Esophagus muscularis mucosa (tissue), 3 donors: ENCODE results near the gene IFT43.

Experiments used
- POLR2AphosphoS5 ChIP-seq, 2 donors: sonication (generic); formaldehyde crosslinking; IDR thresholded peaks; one replicate each; pipeline ENCODE4 v1.6.1; 2017; ENCODE audit warnings: antibody characterized with exemption in 2 of 2
- TF ChIP-seq, protein P1 (sequence below), 3 experiments: fragments of 200-600 bp in 2 of 3; fragments of 450-650 bp in 1 of 3; sonication (generic) in 2 of 3; IDR thresholded peaks; one replicate each; pipeline ENCODE4 v1.5.1; 2017 to 2019; ENCODE audit warnings: antibody characterized with exemption in 3 of 3, mild to moderate bottlenecking in 2 of 3, moderate library complexity in 1 of 3

DNA sequence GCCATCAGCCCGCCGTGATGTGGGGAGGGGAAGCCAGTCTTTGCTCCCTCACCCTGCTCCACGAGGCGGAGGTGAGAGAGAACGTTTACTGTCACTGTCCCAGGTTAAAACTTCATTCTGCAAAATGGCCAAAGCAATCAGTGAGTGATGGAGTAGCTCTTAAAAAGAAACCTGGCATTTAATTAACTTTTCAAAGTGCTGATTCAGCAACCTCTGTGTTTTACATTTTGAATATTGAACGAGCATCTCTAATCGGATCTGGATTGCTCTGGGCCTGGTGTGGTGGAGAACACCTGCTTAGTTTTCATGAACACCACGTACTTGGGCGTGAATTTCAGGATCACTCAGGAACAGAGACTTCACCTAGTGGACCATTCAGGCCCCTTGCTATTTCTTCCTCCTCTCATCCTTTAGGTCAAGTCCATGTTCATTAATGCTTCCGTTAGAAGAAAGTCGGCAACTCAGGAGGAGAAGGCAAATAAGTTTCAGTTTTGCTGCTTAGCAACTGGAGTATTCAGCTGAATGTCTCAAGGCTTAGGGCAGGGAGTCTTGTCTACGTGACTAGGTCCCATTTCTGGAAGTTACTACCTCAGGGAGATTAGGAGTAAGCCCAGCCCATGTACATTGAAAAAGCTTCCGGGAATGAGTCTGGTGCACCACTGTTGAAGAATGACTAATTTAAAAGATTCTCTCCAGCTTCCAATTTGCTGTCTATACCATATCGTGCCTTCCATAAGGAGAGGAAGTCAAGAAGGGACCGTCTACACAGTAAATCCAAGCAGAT, 68.2 kb downstream of the IFT43 start:
- no peak for TF ChIP-seq POLR2AphosphoS5 (IDR thresholded peaks at IDR 0.05)
- TF ChIP-seq, protein P1, sequence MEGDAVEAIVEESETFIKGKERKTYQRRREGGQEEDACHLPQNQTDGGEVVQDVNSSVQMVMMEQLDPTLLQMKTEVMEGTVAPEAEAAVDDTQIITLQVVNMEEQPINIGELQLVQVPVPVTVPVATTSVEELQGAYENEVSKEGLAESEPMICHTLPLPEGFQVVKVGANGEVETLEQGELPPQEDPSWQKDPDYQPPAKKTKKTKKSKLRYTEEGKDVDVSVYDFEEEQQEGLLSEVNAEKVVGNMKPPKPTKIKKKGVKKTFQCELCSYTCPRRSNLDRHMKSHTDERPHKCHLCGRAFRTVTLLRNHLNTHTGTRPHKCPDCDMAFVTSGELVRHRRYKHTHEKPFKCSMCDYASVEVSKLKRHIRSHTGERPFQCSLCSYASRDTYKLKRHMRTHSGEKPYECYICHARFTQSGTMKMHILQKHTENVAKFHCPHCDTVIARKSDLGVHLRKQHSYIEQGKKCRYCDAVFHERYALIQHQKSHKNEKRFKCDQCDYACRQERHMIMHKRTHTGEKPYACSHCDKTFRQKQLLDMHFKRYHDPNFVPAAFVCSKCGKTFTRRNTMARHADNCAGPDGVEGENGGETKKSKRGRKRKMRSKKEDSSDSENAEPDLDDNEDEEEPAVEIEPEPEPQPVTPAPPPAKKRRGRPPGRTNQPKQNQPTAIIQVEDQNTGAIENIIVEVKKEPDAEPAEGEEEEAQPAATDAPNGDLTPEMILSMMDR (IDR thresholded peaks at IDR 0.05): no peak
